OCI-LY1 (cell line): Measurements from ENCODE around the gene GOLT1B.

Experiments used
- H2AFZ ChIP-seq: fragments of 200-600 bp; sonication (generic), shearing (Covaris generic); 2 replicates; pipeline ENCODE4 v1.6.0; 2014; ENCODE audit warnings: antibody characterized with exemption, mild to moderate bottlenecking, low read length
- H3F3A ChIP-seq: fragments of 200-600 bp; sonication (generic), shearing (Covaris generic); 2 replicates; pipeline ENCODE4 v1.6.0; 2014; ENCODE audit warnings: mild to moderate bottlenecking, antibody characterized with exemption, low read length, moderate library complexity; ENCODE audit not compliant: insufficient read depth
- H3K27ac ChIP-seq: fragments of 200-600 bp; sonication (generic); 2 replicates; pipeline ENCODE4 v1.5.1; 2014; ENCODE audit warnings: low read length, mixed run types, mild to moderate bottlenecking, low read depth; ENCODE audit not compliant: poor library complexity, severe bottlenecking
- H3K27me3 ChIP-seq: fragments of 200-600 bp; sonication (generic); 2 replicates; pipeline ENCODE4 v1.6.0; 2014; ENCODE audit warnings: antibody characterized with exemption, mild to moderate bottlenecking, low read length, moderate library complexity; ENCODE audit not compliant: insufficient read depth
- H3K36me3 ChIP-seq: fragments of 200-600 bp; sonication (generic); 2 replicates; pipeline ENCODE4 v1.6.1; 2014; ENCODE audit warnings: mild to moderate bottlenecking, antibody characterized with exemption, low read length, moderate library complexity, mixed read lengths; ENCODE audit not compliant: insufficient read depth
- H3K4me1 ChIP-seq: fragments of 200-600 bp; sonication (generic); 2 replicates; pipeline ENCODE4 v1.5.1; 2014; ENCODE audit warnings: mild to moderate bottlenecking, low read length, moderate library complexity; ENCODE audit not compliant: insufficient read depth, severe bottlenecking
- H3K4me2 ChIP-seq: fragments of 200-600 bp; sonication (generic), shearing (Covaris generic); 2 replicates; pipeline ENCODE4 v1.6.1; 2014; ENCODE audit warnings: low read length
- H3K4me3 ChIP-seq: fragments of 200-600 bp; sonication (generic); 2 replicates; pipeline ENCODE4 v1.5.1; 2014; ENCODE audit warnings: low read length, low read depth, mild to moderate bottlenecking, mixed read lengths; ENCODE audit not compliant: poor library complexity, severe bottlenecking
- H3K79me2 ChIP-seq: fragments of 200-600 bp; shearing (Covaris generic); 2 replicates; pipeline ENCODE4 v1.6.1; 2016; ENCODE audit warnings: mixed run types, low read length, mixed read lengths; ENCODE audit not compliant: insufficient read depth
- H3K9ac ChIP-seq: fragments of 200-600 bp; sonication (generic), shearing (Covaris generic); 2 replicates; pipeline ENCODE4 v1.6.1; 2014; ENCODE audit warnings: mild to moderate bottlenecking, low read length, mixed read lengths
- H3K9me2 ChIP-seq: fragments of 200-600 bp; sonication (generic), shearing (Covaris generic); 2 replicates; pipeline ENCODE4 v1.6.1; 2014; ENCODE audit warnings: low read depth, mild to moderate bottlenecking, low read length, mixed read lengths
- H3K9me3 ChIP-seq: fragments of 200-600 bp; shearing (Covaris generic); 2 replicates; pipeline ENCODE4 v1.6.1; 2014; ENCODE audit warnings: low read length, mixed read lengths
- H4K20me1 ChIP-seq: fragments of 200-600 bp; sonication (generic), shearing (Covaris generic); 2 replicates; pipeline ENCODE4 v1.6.0; 2016; ENCODE audit warnings: mild to moderate bottlenecking, low read length; ENCODE audit not compliant: insufficient read depth
- EZH2 ChIP-seq: fragments of 200-600 bp; sonication (generic), shearing (Covaris generic); IDR thresholded peaks from 2 replicates; pipeline ENCODE4 v1.8.0; 2017; ENCODE audit warnings: borderline replicate concordance, mixed run types, mild to moderate bottlenecking, antibody characterized with exemption, low read length, moderate library complexity, mixed read lengths
- TF ChIP-seq, protein P1 (sequence below): fragments of 200-600 bp; sonication (generic), shearing (Covaris generic); IDR thresholded peaks from 2 replicates; pipeline ENCODE4 v1.5.1; 2017; ENCODE audit warnings: mild to moderate bottlenecking, antibody characterized with exemption, low read length, moderate library complexity, mixed read lengths

Gene GOLT1B

DNA sequence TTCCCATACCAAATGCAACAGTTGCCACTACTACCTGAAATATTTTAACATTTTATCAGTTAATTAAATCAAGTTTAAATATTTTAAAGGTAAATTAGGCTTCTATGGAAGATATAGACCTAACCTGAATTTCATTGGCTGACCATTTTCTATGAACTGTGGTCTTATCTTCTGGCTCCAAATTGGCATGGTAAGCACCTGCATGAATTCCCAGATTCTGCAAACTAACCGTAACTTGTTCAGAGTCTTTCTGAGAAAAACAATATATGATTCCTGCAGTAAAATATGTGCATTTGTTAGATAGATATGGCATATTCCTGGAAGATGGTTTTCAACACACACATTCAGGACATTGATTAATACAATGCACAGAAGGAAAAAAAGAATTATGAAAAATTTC, 26.0 kb upstream of the GOLT1B start:
- H3K9ac ChIP-seq: no peak overlapping the region
- peaks cover 80% of the 10 kb centered on the region for H3K36me3 ChIP-seq
- no peaks in the 10 kb centered on the region for H4K20me1 ChIP-seq
- H3K27me3 ChIP-seq: no peaks in the 10 kb centered on the region
- no peaks in the 10 kb centered on the region for H3F3A ChIP-seq
- H3K4me1 ChIP-seq: no peaks in the 10 kb centered on the region
- H2AFZ ChIP-seq: no peak overlapping the region
- TF ChIP-seq, protein P1, sequence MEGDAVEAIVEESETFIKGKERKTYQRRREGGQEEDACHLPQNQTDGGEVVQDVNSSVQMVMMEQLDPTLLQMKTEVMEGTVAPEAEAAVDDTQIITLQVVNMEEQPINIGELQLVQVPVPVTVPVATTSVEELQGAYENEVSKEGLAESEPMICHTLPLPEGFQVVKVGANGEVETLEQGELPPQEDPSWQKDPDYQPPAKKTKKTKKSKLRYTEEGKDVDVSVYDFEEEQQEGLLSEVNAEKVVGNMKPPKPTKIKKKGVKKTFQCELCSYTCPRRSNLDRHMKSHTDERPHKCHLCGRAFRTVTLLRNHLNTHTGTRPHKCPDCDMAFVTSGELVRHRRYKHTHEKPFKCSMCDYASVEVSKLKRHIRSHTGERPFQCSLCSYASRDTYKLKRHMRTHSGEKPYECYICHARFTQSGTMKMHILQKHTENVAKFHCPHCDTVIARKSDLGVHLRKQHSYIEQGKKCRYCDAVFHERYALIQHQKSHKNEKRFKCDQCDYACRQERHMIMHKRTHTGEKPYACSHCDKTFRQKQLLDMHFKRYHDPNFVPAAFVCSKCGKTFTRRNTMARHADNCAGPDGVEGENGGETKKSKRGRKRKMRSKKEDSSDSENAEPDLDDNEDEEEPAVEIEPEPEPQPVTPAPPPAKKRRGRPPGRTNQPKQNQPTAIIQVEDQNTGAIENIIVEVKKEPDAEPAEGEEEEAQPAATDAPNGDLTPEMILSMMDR: no peak
- TF ChIP-seq EZH2: no peak
- H3K4me2 ChIP-seq: no peak overlapping the region
- H3K79me2 ChIP-seq: no peaks in the 10 kb centered on the region
- no peak overlapping the region for H3K4me3 ChIP-seq
- H3K9me2 ChIP-seq: no peaks in the 10 kb centered on the region
- no peaks in the 10 kb centered on the region for H3K9me3 ChIP-seq
- no peak overlapping the region for H3K27ac ChIP-seq

DNA sequence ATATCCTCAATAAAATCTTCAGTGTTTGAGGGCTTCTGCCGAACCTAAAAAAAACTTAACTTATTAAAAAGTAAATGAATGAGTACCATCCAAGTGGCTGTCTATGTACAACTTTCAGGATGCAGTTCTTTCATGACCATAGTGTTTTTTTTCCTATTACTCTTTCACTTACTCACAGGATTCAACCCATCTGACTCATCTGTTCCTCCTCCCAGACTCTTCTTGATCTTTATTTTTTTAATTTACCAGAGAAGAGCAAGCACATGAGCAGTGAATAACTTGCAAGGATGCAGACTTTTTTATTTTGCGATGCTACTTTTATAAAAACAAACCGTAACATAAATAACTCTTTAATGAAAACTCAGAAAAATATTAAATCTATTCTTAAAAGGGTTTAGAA, 24.6 kb upstream of the GOLT1B start:
- no peaks in the 10 kb centered on the region for H3K79me2 ChIP-seq
- no peak overlapping the region for H3K27ac ChIP-seq
- H3K36me3 ChIP-seq: peaks cover 81% of the 10 kb centered on the region
- H3K9me3 ChIP-seq: no peaks in the 10 kb centered on the region
- H2AFZ ChIP-seq: no peak overlapping the region
- H3K27me3 ChIP-seq: no peaks in the 10 kb centered on the region
- H3F3A ChIP-seq: no peaks in the 10 kb centered on the region
- H3K9me2 ChIP-seq: no peaks in the 10 kb centered on the region
- no peaks in the 10 kb centered on the region for H3K4me1 ChIP-seq
- no peaks in the 10 kb centered on the region for H4K20me1 ChIP-seq
- no peak overlapping the region for H3K9ac ChIP-seq
- TF ChIP-seq, protein P1: no peak
- TF ChIP-seq EZH2: no peak
- H3K4me3 ChIP-seq: no peak overlapping the region
- H3K4me2 ChIP-seq: no peak overlapping the region

DNA sequence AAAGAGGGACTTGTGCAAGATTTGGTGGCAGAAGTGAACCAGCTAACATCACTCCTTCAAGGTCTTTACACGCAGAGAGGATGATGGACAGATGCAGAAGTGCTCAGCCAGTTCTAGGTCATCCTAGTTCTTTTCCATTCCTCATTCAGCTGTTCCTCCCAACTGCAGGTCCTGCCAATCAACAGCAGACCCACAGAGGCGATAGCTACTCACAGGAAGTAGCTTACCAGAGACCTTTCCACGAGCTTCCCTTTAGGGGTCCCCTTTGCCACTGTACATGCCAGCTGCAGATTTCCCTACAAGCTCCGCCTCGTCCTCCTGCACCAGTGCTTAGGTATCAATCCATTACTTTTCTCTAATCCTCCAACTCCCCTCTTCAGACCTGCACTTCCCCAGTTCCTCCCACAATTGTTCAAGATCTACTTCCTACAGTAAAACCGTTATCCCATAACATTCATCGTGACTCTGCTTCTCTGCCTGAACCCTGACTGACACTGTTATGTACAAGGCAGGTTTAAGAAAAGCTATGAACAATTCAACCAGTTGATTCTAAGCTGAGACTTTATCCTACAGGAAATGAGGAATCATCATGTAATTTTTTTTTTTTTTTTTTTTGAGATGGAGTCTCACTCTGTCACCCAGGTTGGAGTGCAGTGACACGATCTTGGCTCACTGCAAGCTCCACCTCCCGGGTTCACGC, 22.7 kb upstream of the GOLT1B start:
- Histone ChIP-seq H3K9me3 (no peaks in the 10 kb centered on the region), H4K20me1 (no peaks in the 10 kb centered on the region), H3K4me2 (no peak overlapping the region), H2AFZ (no peak overlapping the region), H3K9me2 (no peaks in the 10 kb centered on the region), H3K36me3 (peaks cover 79% of the 10 kb centered on the region), H3K9ac (no peak overlapping the region), H3K4me3 (no peak overlapping the region), H3K27ac (no peak overlapping the region), H3K79me2 (no peaks in the 10 kb centered on the region), H3K27me3 (no peaks in the 10 kb centered on the region), H3K4me1 (no peaks in the 10 kb centered on the region), H3F3A (no peaks in the 10 kb centered on the region)
- no peak for TF ChIP-seq EZH2
- TF ChIP-seq, protein P1: no peak
